Mesendoderm (in vitro differentiated cells): ENCODE measurements around the gene GNAQ.

Experiments
- DNase-seq: peaks from one replicate; pipeline ENCODE4 v3.0.0; 2013
- H2AK5ac ChIP-seq: 2 replicates; pipeline ENCODE4 v1.6.1; 2013; ENCODE audit warnings: low read length, inconsistent platforms
- H2BK120ac ChIP-seq: 2 replicates; pipeline ENCODE4 v1.6.1; 2013; ENCODE audit warnings: low read depth, mild to moderate bottlenecking, low read length, moderate library complexity, mixed read lengths
- H2BK15ac ChIP-seq: replicated peaks from 2 replicates; pipeline ENCODE4 v1.6.1; 2013; ENCODE audit warnings: low read depth, mild to moderate bottlenecking, moderate library complexity
- H2BK5ac ChIP-seq: 2 replicates; pipeline ENCODE4 v1.6.1; 2013; ENCODE audit warnings: low read length, inconsistent platforms
- H3K18ac ChIP-seq: 2 replicates; pipeline ENCODE4 v1.6.1; 2013; ENCODE audit warnings: mild to moderate bottlenecking, low read length, mixed read lengths
- H3K23ac ChIP-seq: one replicate; pipeline ENCODE4 v1.6.1; 2013; ENCODE audit warnings: low read length
- H3K27ac ChIP-seq: 2 replicates; pipeline ENCODE4 v1.5.1; 2013; ENCODE audit warnings: low read depth, mild to moderate bottlenecking, inconsistent platforms, low read length, moderate library complexity
- H3K27me3 ChIP-seq: 2 replicates; pipeline ENCODE4 v1.6.1; 2013; ENCODE audit warnings: low read length, control low read depth, mild to moderate bottlenecking, inconsistent platforms; ENCODE audit not compliant: insufficient read depth, poor library complexity
- H3K36me3 ChIP-seq: 2 replicates; pipeline ENCODE4 v1.6.1; 2013; ENCODE audit warnings: low read length, inconsistent platforms; ENCODE audit not compliant: control insufficient read depth, insufficient read depth
- H3K4ac ChIP-seq: one replicate; pipeline ENCODE4 v1.6.1; 2013; ENCODE audit warnings: low read depth, mild to moderate bottlenecking, low read length, moderate library complexity
- H3K4me1 ChIP-seq: 2 replicates; pipeline ENCODE4 v1.6.1; 2013; ENCODE audit warnings: low read depth, low read length, inconsistent platforms; ENCODE audit not compliant: control insufficient read depth
- H3K4me2 ChIP-seq: 2 replicates; pipeline ENCODE4 v1.6.1; 2013; ENCODE audit warnings: low read length
- H3K4me3 ChIP-seq: 2 replicates; pipeline ENCODE4 v1.5.1; 2013; ENCODE audit warnings: mild to moderate bottlenecking, low read length
- H3K56ac ChIP-seq: one replicate; pipeline ENCODE4 v1.6.1; 2013; ENCODE audit warnings: low read length
- H3K79me1 ChIP-seq: 2 replicates; pipeline ENCODE4 v1.6.1; 2013; ENCODE audit warnings: low read length, inconsistent platforms
- H3K79me2 ChIP-seq: 2 replicates; pipeline ENCODE4 v1.6.1; 2013; ENCODE audit warnings: mild to moderate bottlenecking, low read length; ENCODE audit not compliant: control insufficient read depth, insufficient read depth
- H3K9ac ChIP-seq: 2 replicates; pipeline ENCODE4 v1.6.1; 2013; ENCODE audit warnings: low read length, inconsistent platforms
- H4K5ac ChIP-seq: one replicate; pipeline ENCODE4 v1.6.1; 2013; ENCODE audit warnings: low read length
- H4K8ac ChIP-seq: one replicate; pipeline ENCODE4 v1.6.1; 2013; ENCODE audit warnings: low read depth, mild to moderate bottlenecking, control low read depth, low read length, moderate library complexity
- WGBS: extraction: QIAGEN DNeasy Blood & Tissue Kit; methylation state at CpG from one replicate; pipeline ENCODE4 v1.1.7; 2013; ENCODE audit warnings: low lambda C conversion rate, missing lambda C conversion rate; ENCODE audit not compliant: insufficient coverage; ENCODE audit errors: extremely low coverage; 5-methylcytosine and 5-hydroxymethylcytosine counted together

GNAQ gene

GRCh38 chr9:77807846-77808750 lies 223.5 kb downstream of the GNAQ start:
- Histone ChIP-seq H3K4me2 (no peak overlapping the region), H3K9ac (no peak overlapping the region), H3K4me3 (no peak overlapping the region), H3K4ac (no peak overlapping the region), H3K79me1 (peaks cover 3% of the 10 kb centered on the region), H2BK5ac (no peak overlapping the region), H3K27me3 (no peaks in the 10 kb centered on the region), H2BK15ac (no peak overlapping the region), H3K79me2 (no peaks in the 10 kb centered on the region), H2BK120ac (no peak overlapping the region), H4K8ac (no peak overlapping the region), H3K18ac (no peak overlapping the region), H3K56ac (no peak overlapping the region), H3K23ac (no peak overlapping the region), H3K36me3 (no peaks in the 10 kb centered on the region), H3K27ac (no peak overlapping the region), H2AK5ac (no peak overlapping the region), H3K4me1 (no peaks in the 10 kb centered on the region), H4K5ac (no peak overlapping the region)
- DNase-seq: no peak
- WGBS: no CpG with 5 or more reads among the region's 6 CpGs

GRCh38 chr9:77807281-77807683 lies 224.3 kb downstream of the GNAQ start:
- H3K27ac ChIP-seq: no peak overlapping the region

GRCh38 chr9:77806741-77807140 lies 224.9 kb downstream of the GNAQ start:
- H2BK5ac ChIP-seq: no peak overlapping the region
- no peak overlapping the region for H2BK15ac ChIP-seq
- H3K23ac ChIP-seq: no peak overlapping the region
- no peak overlapping the region for H4K5ac ChIP-seq
- H3K4me2 ChIP-seq: no peak overlapping the region
- H3K27me3 ChIP-seq: no peaks in the 10 kb centered on the region
- no peak overlapping the region for H3K4ac ChIP-seq
- no peaks in the 10 kb centered on the region for H3K36me3 ChIP-seq
- no peak overlapping the region for H2AK5ac ChIP-seq
- H3K4me1 ChIP-seq: no peaks in the 10 kb centered on the region
- no CpG with 5 or more reads among the region's 5 CpGs for WGBS
- no peak overlapping the region for H3K18ac ChIP-seq
- no peak overlapping the region for H4K8ac ChIP-seq
- H3K9ac ChIP-seq: no peak overlapping the region
- H3K79me2 ChIP-seq: no peaks in the 10 kb centered on the region
- peaks cover 3% of the 10 kb centered on the region for H3K79me1 ChIP-seq
- H3K27ac ChIP-seq: no peak overlapping the region
- no peak overlapping the region for H2BK120ac ChIP-seq
- DNase-seq: no peak
- no peak overlapping the region for H3K4me3 ChIP-seq
- no peak overlapping the region for H3K56ac ChIP-seq

More at GRCh38 chr9:77807281-77807683, 224.3 kb downstream of the GNAQ start:
- Histone ChIP-seq H3K18ac (no peak overlapping the region), H2AK5ac (no peak overlapping the region), H3K56ac (no peak overlapping the region), H3K4me3 (no peak overlapping the region), H3K79me2 (no peaks in the 10 kb centered on the region), H3K36me3 (no peaks in the 10 kb centered on the region), H2BK120ac (no peak overlapping the region), H3K4me2 (no peak overlapping the region), H4K5ac (no peak overlapping the region), H2BK15ac (no peak overlapping the region), H3K4me1 (no peaks in the 10 kb centered on the region), H4K8ac (no peak overlapping the region), H3K4ac (no peak overlapping the region), H3K27me3 (no peaks in the 10 kb centered on the region), H2BK5ac (no peak overlapping the region), H3K9ac (no peak overlapping the region), H3K23ac (no peak overlapping the region), H3K79me1 (peaks cover 3% of the 10 kb centered on the region)
- no peak for DNase-seq
- no CpG with 5 or more reads among the region's 2 CpGs for WGBS

- peaks cover 3% of the 10 kb centered on the region for H3K79me1 ChIP-seq
- no peaks in the 10 kb centered on the region for H3K36me3 ChIP-seq
- H3K56ac ChIP-seq: no peak overlapping the region
- no peak overlapping the region for H3K4ac ChIP-seq
- H3K79me2 ChIP-seq: no peaks in the 10 kb centered on the region
- no peak overlapping the region for H3K27ac ChIP-seq
- no peak overlapping the region for H3K4me2 ChIP-seq
- H3K4me3 ChIP-seq: no peak overlapping the region
- H4K8ac ChIP-seq: no peak overlapping the region
- H2BK5ac ChIP-seq: no peak overlapping the region
- H3K18ac ChIP-seq: no peak overlapping the region
- H2BK15ac ChIP-seq: no peak overlapping the region
- H3K4me1 ChIP-seq: no peaks in the 10 kb centered on the region
- no peak overlapping the region for H4K5ac ChIP-seq
- no peak for DNase-seq
- no CpG with 5 or more reads among the region's 2 CpGs for WGBS
- no peak overlapping the region for H3K23ac ChIP-seq
- no peak overlapping the region for H3K9ac ChIP-seq
- H2BK120ac ChIP-seq: no peak overlapping the region
- H3K27me3 ChIP-seq: no peaks in the 10 kb centered on the region
- H2AK5ac ChIP-seq: no peak overlapping the region
These were observed 225.8 kb downstream of the GNAQ start for GRCh38 chr9:77805810-77806209.

- WGBS: no CpG with 5 or more reads among the region's 1 CpG
- no peak overlapping the region for H3K23ac ChIP-seq
- no peaks in the 10 kb centered on the region for H3K36me3 ChIP-seq
- H3K4me1 ChIP-seq: no peaks in the 10 kb centered on the region
- no peak overlapping the region for H2BK120ac ChIP-seq
- H3K18ac ChIP-seq: no peak overlapping the region
- no peak overlapping the region for H4K5ac ChIP-seq
- H3K4me2 ChIP-seq: no peak overlapping the region
- peaks cover 4% of the 10 kb centered on the region for H3K79me1 ChIP-seq
- no peak overlapping the region for H2BK15ac ChIP-seq
- no peak overlapping the region for H3K9ac ChIP-seq
- no peak overlapping the region for H3K56ac ChIP-seq
- no peak overlapping the region for H2BK5ac ChIP-seq
- H3K79me2 ChIP-seq: no peaks in the 10 kb centered on the region
- H2AK5ac ChIP-seq: no peak overlapping the region
- no peak overlapping the region for H3K4me3 ChIP-seq
- H4K8ac ChIP-seq: no peak overlapping the region
- no peaks in the 10 kb centered on the region for H3K27me3 ChIP-seq
- no peak overlapping the region for H3K4ac ChIP-seq
- H3K27ac ChIP-seq: no peak overlapping the region
- no peak for DNase-seq
These were observed 228.2 kb downstream of the GNAQ start for GRCh38 chr9:77803423-77803822.
